GM10847 (cell line): ENCODE results near the gene NCF1.
"Not testable (repeated sequence)": the region's sequence is repeated elsewhere in the genome, so short reads cannot be mapped to it uniquely, and the experiment has no call there.

Experiments
- POLR2A ChIP-seq: IDR thresholded peaks from 2 replicates; pipeline ENCODE4 v1.6.1; 2011; ENCODE audit not compliant: insufficient read length; ENCODE audit errors: extremely low read depth

The NCF1 gene

DNA sequence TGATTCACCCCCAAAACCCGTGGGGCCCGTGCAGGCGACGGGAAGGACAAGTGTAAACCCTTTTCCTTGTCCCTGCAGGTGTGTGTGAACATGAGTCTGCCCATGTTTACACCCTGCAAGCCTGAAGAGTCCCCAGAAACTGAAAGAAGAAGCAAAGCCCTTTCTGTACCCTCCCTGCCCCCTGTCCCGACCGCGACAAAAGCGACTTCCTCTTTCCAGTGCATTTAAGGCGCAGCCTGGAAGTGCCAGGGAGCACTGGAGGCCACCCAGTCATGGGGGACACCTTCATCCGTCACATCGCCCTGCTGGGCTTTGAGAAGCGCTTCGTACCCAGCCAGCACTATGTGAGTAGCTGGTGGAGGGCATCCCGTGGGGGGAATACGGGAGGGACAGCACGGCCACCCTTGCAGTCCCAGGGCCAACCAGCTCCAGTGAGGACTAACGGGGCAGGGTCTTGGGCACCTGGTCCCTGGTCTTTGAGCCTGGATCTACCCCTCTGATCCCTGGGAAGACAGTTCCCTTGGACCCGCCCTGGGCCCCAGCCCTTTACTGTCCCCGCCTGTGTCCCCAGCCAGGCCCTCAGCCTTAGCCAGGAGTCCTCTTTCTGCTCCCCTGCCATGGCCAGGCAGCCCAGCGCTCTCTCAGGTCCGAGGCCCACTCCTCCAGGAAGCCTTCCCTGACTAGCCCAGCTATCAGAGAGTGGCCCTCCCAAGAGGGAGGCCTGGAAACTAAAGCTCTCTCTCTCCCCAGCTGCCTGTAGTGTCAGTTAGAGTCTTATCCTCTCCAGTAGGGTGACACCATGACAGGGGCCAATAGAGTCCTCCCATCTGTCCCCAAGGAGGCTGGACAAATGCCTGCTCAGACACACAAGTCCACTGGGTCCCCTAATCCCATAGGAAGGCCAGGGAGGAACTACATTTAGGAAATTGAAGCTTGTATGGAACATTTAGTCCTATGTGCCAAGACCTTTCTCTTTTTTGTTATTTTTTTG, at the start of gene NCF1:
Gene NCF1, plus strand, starts transcription at position 252 of the 991 bp plus-strand sequence. Its CDS starts 21 bp downstream, at position 273.
- not testable (repeated sequence) for TF ChIP-seq POLR2A

DNA sequence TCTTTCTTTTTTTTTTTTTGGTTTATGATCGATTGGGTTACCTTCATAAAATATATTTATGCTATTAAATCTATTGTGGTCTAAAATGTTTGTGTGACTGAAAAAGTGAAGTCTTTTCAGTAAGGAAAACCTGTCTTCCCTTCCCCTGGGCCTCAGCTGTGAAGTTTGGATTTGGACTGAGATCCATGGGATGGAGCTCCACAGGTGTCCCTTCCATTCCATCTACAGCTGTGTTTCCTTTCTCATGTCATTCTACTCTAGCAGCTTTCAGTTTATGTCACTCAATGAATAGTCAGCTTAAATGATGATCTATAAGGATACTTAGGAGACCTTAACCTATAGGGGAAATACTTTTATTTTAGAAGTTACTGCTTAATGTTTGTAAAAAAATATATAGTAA, 48.0 kb upstream of the NCF1 start:
- TF ChIP-seq POLR2A: no peak

DNA sequence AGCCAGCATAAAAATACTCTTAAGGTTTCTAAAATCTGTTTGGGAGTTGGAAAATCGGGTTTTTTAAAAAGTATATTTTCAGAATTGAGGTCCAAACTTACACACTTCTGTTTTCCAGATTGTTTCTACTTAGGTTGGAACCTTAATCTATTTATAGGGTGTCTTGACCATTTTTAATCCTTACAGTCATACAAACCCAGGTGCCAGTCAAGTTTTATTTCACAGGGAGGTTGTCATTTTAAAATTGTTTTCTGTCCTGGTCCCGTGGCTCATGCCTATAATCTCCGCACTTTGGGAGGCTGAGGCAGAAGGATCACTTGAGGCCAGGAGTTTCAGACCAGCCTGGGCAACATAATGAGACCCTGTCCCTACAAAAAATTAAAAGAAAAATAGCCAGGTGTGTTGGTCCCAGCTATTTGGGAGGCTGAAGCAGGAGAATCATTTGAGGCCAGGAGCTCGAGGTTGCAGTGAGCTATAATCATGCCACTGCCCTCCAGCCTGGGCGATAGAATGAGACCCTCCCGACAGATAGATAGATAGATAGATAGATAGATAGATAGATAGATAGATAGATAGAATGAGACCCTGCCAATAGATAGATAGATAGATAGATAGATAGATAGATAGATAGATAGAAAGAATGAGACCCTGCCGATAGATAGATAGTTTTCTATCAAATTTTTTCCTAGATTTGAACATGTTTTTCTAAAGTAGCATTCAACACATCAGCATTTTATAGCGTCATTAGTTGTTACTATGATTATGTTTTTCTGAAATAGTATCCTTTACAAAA, 47.3 kb upstream of the NCF1 start:
- TF ChIP-seq POLR2A: no peak
